ENCODE results near the gene CHD2.
A peak's percentile ranks its signal among the peaks of the same experiment; 100 is the strongest.

DNA sequence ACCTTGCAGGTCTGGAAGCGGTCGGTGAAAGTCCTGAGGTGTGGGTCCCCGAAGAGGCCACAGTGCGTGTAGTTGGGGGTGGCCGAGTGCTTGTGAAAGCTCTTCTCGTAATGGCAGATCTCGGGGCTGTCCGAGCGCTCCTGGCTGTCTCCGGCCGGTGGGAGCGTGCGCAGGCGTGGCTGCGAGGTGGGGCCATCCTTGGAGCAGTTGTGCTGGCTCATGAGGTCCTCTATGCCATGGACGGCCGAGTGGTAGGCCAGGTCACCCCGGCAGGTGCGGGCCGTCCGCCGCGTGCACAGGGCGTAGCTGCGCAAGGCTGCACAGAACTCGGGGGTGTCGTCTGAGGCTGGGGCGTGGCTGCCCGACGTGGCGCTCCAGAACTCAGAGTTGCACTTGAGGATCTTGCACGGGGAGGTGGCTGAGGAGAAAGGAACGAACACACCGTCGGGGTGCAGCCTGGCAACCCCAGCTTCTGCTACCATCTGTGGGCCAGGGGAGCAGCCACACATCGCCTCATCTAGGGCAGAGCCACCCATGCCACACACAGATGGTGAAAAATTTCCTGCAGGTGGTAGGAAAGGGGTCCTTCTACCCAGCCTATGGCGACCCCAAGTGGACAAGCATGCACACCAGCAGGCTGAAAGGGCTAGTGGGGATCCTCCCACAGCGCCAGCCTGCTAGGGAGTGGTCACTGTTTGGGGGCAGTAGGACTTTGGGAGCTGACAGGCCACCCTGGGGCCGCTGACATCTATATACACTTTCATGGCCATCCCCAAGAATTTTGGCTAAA is 152.2 kb downstream of the CHD2 start:
- TF ChIP-seq, protein P1, sequence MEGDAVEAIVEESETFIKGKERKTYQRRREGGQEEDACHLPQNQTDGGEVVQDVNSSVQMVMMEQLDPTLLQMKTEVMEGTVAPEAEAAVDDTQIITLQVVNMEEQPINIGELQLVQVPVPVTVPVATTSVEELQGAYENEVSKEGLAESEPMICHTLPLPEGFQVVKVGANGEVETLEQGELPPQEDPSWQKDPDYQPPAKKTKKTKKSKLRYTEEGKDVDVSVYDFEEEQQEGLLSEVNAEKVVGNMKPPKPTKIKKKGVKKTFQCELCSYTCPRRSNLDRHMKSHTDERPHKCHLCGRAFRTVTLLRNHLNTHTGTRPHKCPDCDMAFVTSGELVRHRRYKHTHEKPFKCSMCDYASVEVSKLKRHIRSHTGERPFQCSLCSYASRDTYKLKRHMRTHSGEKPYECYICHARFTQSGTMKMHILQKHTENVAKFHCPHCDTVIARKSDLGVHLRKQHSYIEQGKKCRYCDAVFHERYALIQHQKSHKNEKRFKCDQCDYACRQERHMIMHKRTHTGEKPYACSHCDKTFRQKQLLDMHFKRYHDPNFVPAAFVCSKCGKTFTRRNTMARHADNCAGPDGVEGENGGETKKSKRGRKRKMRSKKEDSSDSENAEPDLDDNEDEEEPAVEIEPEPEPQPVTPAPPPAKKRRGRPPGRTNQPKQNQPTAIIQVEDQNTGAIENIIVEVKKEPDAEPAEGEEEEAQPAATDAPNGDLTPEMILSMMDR (IDR thresholded peaks at IDR 0.05; ENCODE audit: low read depth, low read length, poor library complexity, severe bottlenecking): peak; percentile 50
- no peak for TF ChIP-seq EZH2phosphoT487 (IDR thresholded peaks at IDR 0.05; ENCODE audit: borderline replicate concordance, low read length)
